ENCODE data around the gene PTPN11. TPM values are rescaled to one million over a fixed set of nuclear protein-coding genes. Genes with fewer than 3 reads are reported as not detected.

Gene PTPN11
- total RNA-seq, 1 donor from 2014 or later = 150 TPM

GRCh38 chr12:112466835-112467234, 48.1 kb downstream of the PTPN11 start:
- Mint-ChIP-seq H3K27me3 (ENCODE audit: low read depth) (no peaks in the 10 kb centered on the region), H3K9me3 (no peaks in the 10 kb centered on the region), H3K4me3 (ENCODE audit: low read depth) (no peak overlapping the region), H3K27ac (no peak overlapping the region), H3K4me1 (ENCODE audit: low read depth) (peaks cover 5% of the 10 kb centered on the region), H3K36me3 (ENCODE audit: low read depth) (peaks cover 41% of the 10 kb centered on the region)
- intact Hi-C loops (cut with micrococcal nuclease) = no loop called here
- DNase-seq (ENCODE audit: low spot score) = no peak

DNA sequence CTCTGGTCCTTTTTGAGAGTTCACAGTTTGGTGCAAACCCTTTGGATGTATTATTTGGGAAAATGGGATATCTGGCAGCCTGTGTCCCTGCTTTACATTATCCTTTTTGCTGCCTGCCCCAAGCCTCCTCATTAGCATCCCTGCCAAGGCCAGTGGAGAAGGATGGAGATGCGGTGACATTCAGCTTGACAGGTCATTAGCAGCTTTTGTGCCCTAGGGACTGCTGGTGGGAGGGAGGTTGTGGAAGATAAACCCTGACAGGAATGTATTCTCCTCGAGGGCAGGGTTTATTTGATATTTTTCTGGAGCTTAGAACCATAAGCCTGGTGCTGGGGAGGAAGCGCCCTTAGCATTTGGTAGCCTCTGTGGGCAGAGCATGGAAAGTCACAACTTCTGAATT, 49.3 kb downstream of the PTPN11 start:
- no peak for DNase-seq (ENCODE audit: low spot score)
- Mint-ChIP-seq H3K4me3 (ENCODE audit: low read depth) (no peak overlapping the region), H3K27ac (no peak overlapping the region), H3K9me3 (no peaks in the 10 kb centered on the region), H3K36me3 (ENCODE audit: low read depth) (peaks cover 49% of the 10 kb centered on the region), H3K4me1 (ENCODE audit: low read depth) (peaks cover 7% of the 10 kb centered on the region), H3K27me3 (ENCODE audit: low read depth) (no peaks in the 10 kb centered on the region)
- intact Hi-C loops (cut with micrococcal nuclease) = no loop called here

DNA sequence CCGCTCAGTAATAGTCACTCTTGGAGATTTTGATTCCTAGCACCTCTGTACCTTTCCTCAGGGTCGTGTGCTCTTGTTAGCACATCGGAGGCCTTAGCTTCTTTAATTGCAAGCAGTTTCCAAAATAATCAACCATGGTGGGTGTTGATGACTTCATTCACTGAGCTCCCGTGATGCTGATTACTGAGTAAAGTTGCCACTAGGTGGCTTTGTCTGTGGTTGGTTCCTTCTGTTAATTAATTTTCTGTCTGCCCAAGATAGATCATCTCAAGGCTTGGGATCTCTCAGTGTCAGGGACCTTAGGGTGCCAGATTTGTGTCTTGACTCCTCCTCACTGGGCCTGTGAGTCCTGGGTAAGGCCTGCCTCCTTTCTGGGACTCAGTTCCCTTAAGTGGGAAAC, 54.3 kb downstream of the PTPN11 start:
- no peak for DNase-seq (ENCODE audit: low spot score)
- H3K36me3 Mint-ChIP-seq (ENCODE audit: low read depth) = peaks cover 58% of the 10 kb centered on the region
- peaks cover 4% of the 10 kb centered on the region for H3K4me1 Mint-ChIP-seq (ENCODE audit: low read depth)
- intact Hi-C loops (cut with micrococcal nuclease) = no loop called here
- no peak overlapping the region for H3K4me3 Mint-ChIP-seq (ENCODE audit: low read depth)
- H3K27ac Mint-ChIP-seq = peak overlapping the region; percentile 8
- H3K9me3 Mint-ChIP-seq = peaks cover 1% of the 10 kb centered on the region
- no peaks in the 10 kb centered on the region for H3K27me3 Mint-ChIP-seq (ENCODE audit: low read depth)

GRCh38 chr12:112479413-112479812, 60.7 kb downstream of the PTPN11 start:
- Mint-ChIP-seq H3K9me3 (peaks cover 6% of the 10 kb centered on the region), H3K4me1 (ENCODE audit: low read depth) (peaks cover 1% of the 10 kb centered on the region), H3K27ac (no peak overlapping the region), H3K27me3 (ENCODE audit: low read depth) (no peaks in the 10 kb centered on the region), H3K4me3 (ENCODE audit: low read depth) (no peak overlapping the region), H3K36me3 (ENCODE audit: low read depth) (peaks cover 92% of the 10 kb centered on the region)
- no peak for DNase-seq (ENCODE audit: low spot score)
- intact Hi-C loops (cut with micrococcal nuclease) = no loop called here

- Mint-ChIP-seq H3K4me3 (ENCODE audit: low read depth) (no peak overlapping the region), H3K27ac (no peak overlapping the region), H3K36me3 (ENCODE audit: low read depth) (peaks cover 90% of the 10 kb centered on the region), H3K9me3 (peaks cover 6% of the 10 kb centered on the region), H3K4me1 (ENCODE audit: low read depth) (peaks cover 1% of the 10 kb centered on the region), H3K27me3 (ENCODE audit: low read depth) (no peaks in the 10 kb centered on the region)
- intact Hi-C loops (cut with micrococcal nuclease) = no loop called here
- no peak for DNase-seq (ENCODE audit: low spot score)
Observed at GRCh38 chr12:112480931-112481330, 62.2 kb downstream of the PTPN11 start.

GRCh38 chr12:112482733-112483132, 64.0 kb downstream of the PTPN11 start:
- DNase-seq (ENCODE audit: low spot score) = no peak
- H3K36me3 Mint-ChIP-seq (ENCODE audit: low read depth) = peaks cover 90% of the 10 kb centered on the region
- peaks cover 1% of the 10 kb centered on the region for H3K4me1 Mint-ChIP-seq (ENCODE audit: low read depth)
- no peaks in the 10 kb centered on the region for H3K27me3 Mint-ChIP-seq (ENCODE audit: low read depth)
- intact Hi-C loops (cut with micrococcal nuclease) = no loop called here
- H3K27ac Mint-ChIP-seq = no peak overlapping the region
- no peak overlapping the region for H3K4me3 Mint-ChIP-seq (ENCODE audit: low read depth)
- peaks cover 6% of the 10 kb centered on the region for H3K9me3 Mint-ChIP-seq

- Mint-ChIP-seq H3K27ac (no peak overlapping the region), H3K4me3 (ENCODE audit: low read depth) (no peak overlapping the region), H3K36me3 (ENCODE audit: low read depth) (peaks cover 87% of the 10 kb centered on the region), H3K27me3 (ENCODE audit: low read depth) (no peaks in the 10 kb centered on the region), H3K9me3 (no peaks in the 10 kb centered on the region), H3K4me1 (ENCODE audit: low read depth) (no peaks in the 10 kb centered on the region)
- no peak for DNase-seq (ENCODE audit: low spot score)
- intact Hi-C loops (cut with micrococcal nuclease) = no loop called here
Observed at GRCh38 chr12:112486361-112486760, 67.6 kb downstream of the PTPN11 start.

DNA sequence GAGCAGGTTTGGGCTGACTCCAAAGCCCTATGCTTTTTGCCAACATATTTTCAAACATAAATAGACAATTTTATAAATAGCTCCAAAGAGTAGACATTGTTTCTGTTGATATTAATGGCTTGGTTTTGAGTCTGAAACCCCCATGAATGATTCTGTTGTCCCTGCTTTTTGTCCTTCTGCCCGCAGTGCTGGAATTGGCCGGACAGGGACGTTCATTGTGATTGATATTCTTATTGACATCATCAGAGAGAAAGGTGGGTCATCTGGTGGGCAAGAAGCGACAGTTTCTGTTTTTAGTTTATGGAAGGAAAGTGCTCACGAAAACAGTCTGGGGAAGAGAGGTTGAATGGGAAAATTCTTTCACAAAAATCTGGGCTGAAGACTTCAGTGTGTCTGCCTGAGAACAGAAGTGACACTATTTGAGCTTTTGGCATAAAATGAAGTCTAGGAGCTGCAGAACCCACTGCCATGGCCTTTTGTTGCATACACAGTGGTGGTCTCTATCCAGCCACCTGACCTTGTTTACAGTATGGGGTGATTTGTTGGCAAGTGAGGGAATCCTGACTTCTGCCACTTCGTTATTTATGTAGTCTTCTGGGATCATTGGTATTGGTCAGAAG, 69.6 kb downstream of the PTPN11 start:
- intact Hi-C loops (cut with micrococcal nuclease) = no loop called here
- H3K27me3 Mint-ChIP-seq (ENCODE audit: low read depth) = no peaks in the 10 kb centered on the region
- H3K9me3 Mint-ChIP-seq = no peaks in the 10 kb centered on the region
- H3K27ac Mint-ChIP-seq = no peak overlapping the region
- H3K36me3 Mint-ChIP-seq (ENCODE audit: low read depth) = peaks cover 86% of the 10 kb centered on the region
- no peaks in the 10 kb centered on the region for H3K4me1 Mint-ChIP-seq (ENCODE audit: low read depth)
- DNase-seq (ENCODE audit: low spot score) = no peak
- no peak overlapping the region for H3K4me3 Mint-ChIP-seq (ENCODE audit: low read depth)

DNA sequence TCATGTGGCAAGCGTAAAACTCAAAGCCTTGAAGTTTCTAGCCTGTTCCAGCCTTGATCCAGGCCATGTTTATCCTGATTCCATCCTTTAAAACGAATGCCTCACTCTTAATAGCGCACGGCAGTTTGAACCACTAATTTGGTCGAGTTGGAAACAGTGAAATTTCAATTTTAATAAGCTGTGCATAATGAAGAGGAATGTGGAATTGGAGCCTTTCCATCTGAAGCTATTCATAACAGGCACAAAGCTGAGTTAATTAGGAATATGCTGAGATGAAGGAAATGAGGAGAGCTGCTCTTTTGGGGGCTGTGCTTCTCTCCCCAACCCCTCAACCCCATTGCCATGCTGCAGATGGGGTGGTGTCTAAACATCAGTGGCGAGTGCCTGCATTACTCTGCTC, 70.7 kb downstream of the PTPN11 start:
- H3K36me3 Mint-ChIP-seq (ENCODE audit: low read depth) = peaks cover 86% of the 10 kb centered on the region
- H3K4me3 Mint-ChIP-seq (ENCODE audit: low read depth) = no peak overlapping the region
- no peak for DNase-seq (ENCODE audit: low spot score)
- H3K27ac Mint-ChIP-seq = no peak overlapping the region
- intact Hi-C loops (cut with micrococcal nuclease) = no loop called here
- no peaks in the 10 kb centered on the region for H3K27me3 Mint-ChIP-seq (ENCODE audit: low read depth)
- no peaks in the 10 kb centered on the region for H3K4me1 Mint-ChIP-seq (ENCODE audit: low read depth)
- no peaks in the 10 kb centered on the region for H3K9me3 Mint-ChIP-seq

- H3K4me3 Mint-ChIP-seq (ENCODE audit: low read depth) = no peak overlapping the region
- peaks cover 70% of the 10 kb centered on the region for H3K36me3 Mint-ChIP-seq (ENCODE audit: low read depth)
- no peak for DNase-seq (ENCODE audit: low spot score)
- peaks cover 16% of the 10 kb centered on the region for H3K4me1 Mint-ChIP-seq (ENCODE audit: low read depth)
- peak overlapping the region; percentile 29 for H3K27ac Mint-ChIP-seq
- intact Hi-C loops (cut with micrococcal nuclease) = no loop called here
- no peaks in the 10 kb centered on the region for H3K9me3 Mint-ChIP-seq
- H3K27me3 Mint-ChIP-seq (ENCODE audit: low read depth) = no peaks in the 10 kb centered on the region
Observed at GRCh38 chr12:112496496-112496895, 77.7 kb downstream of the PTPN11 start.

DNA sequence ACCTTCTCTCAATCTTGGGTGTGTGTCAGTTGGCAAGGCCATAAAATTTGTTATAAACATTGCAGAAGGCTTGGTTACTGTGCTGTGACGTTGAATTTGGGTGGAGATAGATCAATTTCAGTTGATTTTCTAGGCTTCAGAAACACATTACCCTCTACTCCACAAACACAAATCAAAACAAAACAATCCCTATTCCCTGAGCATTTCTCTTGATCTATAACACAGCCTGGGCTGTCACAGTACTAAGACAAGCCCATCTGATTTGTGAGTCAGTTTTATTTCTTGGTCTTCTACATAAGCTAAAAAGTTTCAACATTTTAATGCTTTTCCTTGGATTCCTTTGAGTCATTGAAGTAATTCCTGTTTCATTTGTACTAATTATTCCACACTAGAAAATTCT, 79.8 kb downstream of the PTPN11 start:
- Mint-ChIP-seq H3K9me3 (no peaks in the 10 kb centered on the region), H3K4me3 (ENCODE audit: low read depth) (no peak overlapping the region), H3K27ac (no peak overlapping the region), H3K4me1 (ENCODE audit: low read depth) (peaks cover 16% of the 10 kb centered on the region), H3K36me3 (ENCODE audit: low read depth) (peaks cover 69% of the 10 kb centered on the region), H3K27me3 (ENCODE audit: low read depth) (no peaks in the 10 kb centered on the region)
- intact Hi-C loops (cut with micrococcal nuclease) = no loop called here
- DNase-seq (ENCODE audit: low spot score) = no peak

DNA sequence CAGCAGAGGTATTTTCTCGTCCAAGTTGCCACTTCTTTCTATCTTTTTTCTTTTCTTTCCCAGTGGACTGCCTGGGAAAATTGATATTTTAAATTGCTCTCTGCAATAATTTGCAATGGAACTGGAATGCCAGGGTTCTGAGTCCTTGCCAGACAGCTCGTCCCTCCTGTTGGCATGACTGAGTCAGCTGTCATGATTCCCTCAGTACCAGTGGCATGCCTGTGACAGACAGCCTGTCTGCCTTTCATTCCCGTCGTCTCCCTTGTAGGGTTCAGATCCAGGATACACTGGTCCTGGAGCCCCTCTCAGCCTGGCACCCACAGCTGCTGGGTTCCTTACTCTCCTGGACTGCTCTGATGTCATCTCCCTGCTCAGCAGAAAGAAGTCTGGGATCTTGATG, 84.8 kb downstream of the PTPN11 start:
- no peaks in the 10 kb centered on the region for H3K9me3 Mint-ChIP-seq
- no peak overlapping the region for H3K27ac Mint-ChIP-seq
- no peak for DNase-seq (ENCODE audit: low spot score)
- H3K4me3 Mint-ChIP-seq (ENCODE audit: low read depth) = no peak overlapping the region
- intact Hi-C loops (cut with micrococcal nuclease) = no loop called here
- H3K36me3 Mint-ChIP-seq (ENCODE audit: low read depth) = peaks cover 71% of the 10 kb centered on the region
- H3K4me1 Mint-ChIP-seq (ENCODE audit: low read depth) = no peaks in the 10 kb centered on the region
- H3K27me3 Mint-ChIP-seq (ENCODE audit: low read depth) = no peaks in the 10 kb centered on the region

DNA sequence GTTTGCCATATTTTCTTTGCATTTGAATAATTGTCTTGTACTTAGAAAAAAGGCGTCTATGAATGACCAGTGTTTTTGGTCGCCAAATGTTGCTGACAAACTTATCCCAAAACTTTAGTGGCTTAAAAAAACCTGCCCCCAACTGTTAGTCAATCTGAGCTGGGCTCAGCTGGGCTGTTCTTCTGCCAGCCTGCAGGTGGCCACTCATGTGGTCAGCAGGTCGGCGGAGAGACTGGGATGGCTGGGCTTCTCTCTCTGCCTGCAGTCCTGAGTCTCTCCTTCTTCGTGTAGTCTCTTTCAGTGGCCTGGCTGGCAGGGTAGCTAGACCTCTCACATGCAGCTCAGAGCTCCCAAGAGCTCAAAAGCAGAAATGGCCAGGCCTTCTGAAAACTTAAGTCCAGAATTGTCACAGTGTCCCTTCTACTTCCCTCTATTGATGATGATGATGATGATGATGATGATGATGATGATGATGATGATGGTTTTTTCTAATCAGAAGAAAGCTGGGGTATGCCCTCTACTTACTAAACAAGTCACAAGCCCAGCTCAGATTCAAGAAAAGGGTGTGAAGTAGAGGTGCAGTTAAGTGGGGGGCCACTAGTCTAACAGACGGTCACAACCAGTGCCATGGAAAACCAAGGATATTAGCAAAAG, 87.9 kb downstream of the PTPN11 start:
- Mint-ChIP-seq H3K4me1 (ENCODE audit: low read depth) (no peaks in the 10 kb centered on the region), H3K36me3 (ENCODE audit: low read depth) (peaks cover 68% of the 10 kb centered on the region)

More for the DNA sequence above, 87.9 kb downstream of the PTPN11 start:
- intact Hi-C loops (cut with micrococcal nuclease) = no loop called here
- H3K9me3 Mint-ChIP-seq = no peaks in the 10 kb centered on the region
- H3K27me3 Mint-ChIP-seq (ENCODE audit: low read depth) = no peaks in the 10 kb centered on the region
- no peak overlapping the region for H3K4me3 Mint-ChIP-seq (ENCODE audit: low read depth)
- H3K27ac Mint-ChIP-seq = no peak overlapping the region
- DNase-seq (ENCODE audit: low spot score) = no peak

Measured in activated T-helper 2 cell treated with anti-CD3 and anti-CD28 coated beads, Interferon-gamma antibody, Interleukin-2, Interleukin-4, amounts not matched to agents 10 μg/mL and 5 μg/mL and 100 μg/mL, durations not matched to agents 14 hours and 24 hours and 36 hours (primary cell).